AG04450 (cell line): ENCODE data around the gene ATP8B3. TPM values are rescaled to one million over a fixed set of nuclear protein-coding genes. Genes with fewer than 3 reads are reported as not detected.
A peak's percentile ranks its signal among the peaks of the same experiment; 100 is the strongest.

Source experiments
- CTCF ChIA-PET: fragments of 300-600, 350-600 bp; formaldehyde crosslinking; extraction: SDS; loops from one replicate; lab custom pipeline; 2022; ENCODE audit warnings: antibody characterized with exemption, inconsistent platforms; lab: Charles Lee
- POLR2A ChIA-PET: fragments of 350-600 bp; formaldehyde crosslinking; extraction: SDS; loops from one replicate; lab custom pipeline; 2021; ENCODE audit warnings: antibody characterized with exemption, inconsistent platforms; lab: Yijun Ruan, JAX
- DNase-seq: peaks from one replicate; pipeline ENCODE4 v3.0.0-alpha.2; 2011; ENCODE audit warnings: low read depth, low spot score
- H3K27ac ChIP-seq: one replicate; pipeline ENCODE4 v1.5.1; 2012; ENCODE audit warnings: low read depth, low read length, control low read depth
- H3K27me3 ChIP-seq: one replicate; pipeline ENCODE4 v1.6.0; 2012; ENCODE audit warnings: low read length; ENCODE audit not compliant: control insufficient read depth, insufficient read depth
- H3K4me3 ChIP-seq: 2 replicates; pipeline ENCODE4 v1.5.1; 2011; ENCODE audit warnings: mild to moderate bottlenecking, low read depth, low read length, control low read depth
- H3K9me3 ChIP-seq: 2 replicates; pipeline ENCODE4 v1.5.1; 2012; ENCODE audit warnings: low read length; ENCODE audit not compliant: control insufficient read depth, insufficient read depth
- polyA plus RNA-seq: library from polyadenylated mRNA; depleted of rRNA; stranded (reverse); fragments of >200 nt; gene quantifications from 2 replicates; pipeline ENCODE4 v1.2.3, GENCODE V29; 2011
- TF ChIP-seq, protein P1 (sequence below): IDR thresholded peaks from 2 replicates; pipeline ENCODE4 v1.5.1; 2011; ENCODE audit warnings: low read depth, low read length, control low read depth, inconsistent platforms

The ATP8B3 gene
- polyA plus RNA-seq, 1 experiment = 2.7 TPM

DNA sequence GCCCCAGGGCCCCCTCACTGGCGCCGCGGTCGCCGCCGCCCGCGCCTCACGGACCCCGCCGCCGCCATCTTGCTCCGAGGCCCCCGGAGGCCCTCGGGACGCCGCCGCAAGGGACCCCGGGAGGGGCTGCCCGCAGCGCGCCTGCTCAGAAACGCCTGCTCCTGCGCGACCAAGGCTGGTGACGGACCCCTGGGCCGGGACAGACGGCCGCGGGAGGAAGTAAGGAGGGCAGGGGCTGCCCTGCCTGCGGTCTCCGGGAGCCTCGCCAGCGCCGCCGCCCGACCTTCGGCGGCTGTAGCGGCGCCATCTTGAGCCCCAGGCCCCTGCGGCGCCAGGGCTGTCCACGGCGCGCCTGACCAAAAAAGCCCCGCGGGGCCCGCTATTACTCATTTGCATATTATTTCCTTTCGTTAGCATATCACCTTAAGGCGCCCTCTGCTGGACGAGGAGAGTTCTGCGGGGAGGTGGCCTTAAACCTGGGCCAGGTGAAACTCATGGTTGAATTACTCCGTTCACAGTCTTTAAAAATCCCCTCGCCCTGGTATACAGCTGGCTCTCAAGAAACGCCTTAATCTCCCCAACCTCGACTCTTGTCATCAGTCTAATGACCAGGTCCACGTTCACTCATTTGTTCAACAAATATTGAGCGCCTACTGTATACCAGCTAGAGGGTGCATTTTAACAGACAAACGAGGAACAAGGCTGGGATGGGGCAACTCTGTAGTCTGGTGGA lies 36.5 kb upstream of the ATP8B3 start, which contains the start of gene REXO1:
Gene REXO1 (minus strand): TSS at position 85 of the 733 bp plus-strand sequence. CDS start 125 bp downstream, outside the sequence.
- Histone ChIP-seq H3K27ac (peak within 1 kb of the TSS; percentile 91), H3K4me3 (peak within 1 kb of the TSS; percentile 96), H3K27me3 (no peaks in the 10 kb centered on the region), H3K9me3 (no peaks in the 10 kb centered on the region; the same call in 1 of the 2 replicates)
- POLR2A ChIA-PET = no interaction called here
- DNase-seq = peak; percentile 81
- CTCF ChIA-PET = interaction anchor here (0.6 to 2.1 kb wide), 7 partner anchors 9 to 743 kb away, joined by 3 to 13 read pairs (median 3); no protein-coding TSS in a partner anchor
- TF ChIP-seq, protein P1, sequence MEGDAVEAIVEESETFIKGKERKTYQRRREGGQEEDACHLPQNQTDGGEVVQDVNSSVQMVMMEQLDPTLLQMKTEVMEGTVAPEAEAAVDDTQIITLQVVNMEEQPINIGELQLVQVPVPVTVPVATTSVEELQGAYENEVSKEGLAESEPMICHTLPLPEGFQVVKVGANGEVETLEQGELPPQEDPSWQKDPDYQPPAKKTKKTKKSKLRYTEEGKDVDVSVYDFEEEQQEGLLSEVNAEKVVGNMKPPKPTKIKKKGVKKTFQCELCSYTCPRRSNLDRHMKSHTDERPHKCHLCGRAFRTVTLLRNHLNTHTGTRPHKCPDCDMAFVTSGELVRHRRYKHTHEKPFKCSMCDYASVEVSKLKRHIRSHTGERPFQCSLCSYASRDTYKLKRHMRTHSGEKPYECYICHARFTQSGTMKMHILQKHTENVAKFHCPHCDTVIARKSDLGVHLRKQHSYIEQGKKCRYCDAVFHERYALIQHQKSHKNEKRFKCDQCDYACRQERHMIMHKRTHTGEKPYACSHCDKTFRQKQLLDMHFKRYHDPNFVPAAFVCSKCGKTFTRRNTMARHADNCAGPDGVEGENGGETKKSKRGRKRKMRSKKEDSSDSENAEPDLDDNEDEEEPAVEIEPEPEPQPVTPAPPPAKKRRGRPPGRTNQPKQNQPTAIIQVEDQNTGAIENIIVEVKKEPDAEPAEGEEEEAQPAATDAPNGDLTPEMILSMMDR = peak; percentile 87

DNA sequence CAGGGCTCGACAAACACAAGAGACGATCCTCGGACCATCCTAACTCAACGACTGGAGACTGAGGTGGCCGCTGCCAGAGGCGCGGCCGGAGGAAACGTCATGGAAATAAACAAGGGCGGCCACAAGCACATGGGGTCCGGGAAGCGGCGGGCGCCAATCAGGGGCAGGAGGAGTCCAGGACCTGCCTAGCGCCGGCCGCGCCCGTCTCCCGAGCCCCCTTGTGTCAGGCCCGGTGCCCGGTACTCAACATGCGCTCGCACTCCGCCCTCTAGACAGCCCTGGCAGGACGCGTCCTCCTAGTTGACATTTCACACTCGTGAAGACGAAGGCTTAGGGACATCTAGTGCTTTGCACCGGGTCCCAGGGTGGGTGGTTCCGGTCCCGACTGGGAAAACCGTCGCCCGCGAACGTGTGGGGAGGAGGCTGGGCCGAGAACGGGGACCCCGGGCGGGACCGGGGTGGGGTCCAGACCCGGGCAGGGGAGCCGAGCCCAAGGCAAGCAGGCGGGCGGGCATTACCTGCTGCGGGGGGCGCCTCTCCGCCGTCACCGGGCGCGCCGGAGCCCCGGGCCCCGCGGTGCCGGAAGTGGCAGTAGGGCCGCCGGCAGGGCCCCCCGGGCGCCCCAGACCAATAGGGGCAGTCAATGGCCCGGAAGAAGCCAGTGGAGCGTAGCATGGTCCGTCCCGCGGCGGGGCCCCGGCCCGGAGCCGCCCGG lies 35.8 kb upstream of the ATP8B3 start:
- Histone ChIP-seq H3K9me3 (no peaks in the 10 kb centered on the region; the same call in 1 of the 2 replicates), H3K27me3 (no peaks in the 10 kb centered on the region), H3K4me3 (peak overlapping the region; percentile 96), H3K27ac (peak overlapping the region; percentile 75)
- no peak for DNase-seq
- POLR2A ChIA-PET = no interaction called here
- CTCF ChIA-PET = interaction anchor here (1.3 to 2.0 kb wide), 2 partner anchors 10 to 22 kb away, joined by 12 to 17 read pairs; no protein-coding TSS in a partner anchor
- TF ChIP-seq, protein P1 = no peak

DNA sequence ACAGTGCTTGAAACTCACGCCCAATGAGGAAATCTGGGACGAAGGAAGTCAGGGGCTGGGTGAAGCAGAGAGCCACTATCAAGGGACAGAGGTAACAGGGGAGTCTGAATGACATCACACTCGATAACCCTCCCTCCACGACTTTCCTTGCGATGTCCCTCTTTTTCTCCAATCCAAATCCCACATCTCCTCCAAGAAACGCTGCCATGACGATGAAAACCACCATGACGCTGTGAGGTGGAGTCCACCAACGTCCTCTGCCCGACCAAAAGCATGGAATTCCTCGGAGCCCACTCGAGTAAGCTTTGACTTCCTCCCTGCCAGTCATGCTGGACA lies 35.2 kb upstream of the ATP8B3 start:
- H3K9me3 ChIP-seq = no peaks in the 10 kb centered on the region; the same call in 1 of the 2 replicates
- no peak for DNase-seq
- CTCF ChIA-PET = interaction anchor here (1.3 to 2.0 kb wide), 3 partner anchors 7 to 21 kb away, joined by 4 to 17 read pairs (median 12); no protein-coding TSS in a partner anchor
- H3K4me3 ChIP-seq = peak overlapping the region; percentile 96
- H3K27ac ChIP-seq = peak overlapping the region; percentile 75
- POLR2A ChIA-PET = no interaction called here
- H3K27me3 ChIP-seq = no peaks in the 10 kb centered on the region
- TF ChIP-seq, protein P1 = no peak

DNA sequence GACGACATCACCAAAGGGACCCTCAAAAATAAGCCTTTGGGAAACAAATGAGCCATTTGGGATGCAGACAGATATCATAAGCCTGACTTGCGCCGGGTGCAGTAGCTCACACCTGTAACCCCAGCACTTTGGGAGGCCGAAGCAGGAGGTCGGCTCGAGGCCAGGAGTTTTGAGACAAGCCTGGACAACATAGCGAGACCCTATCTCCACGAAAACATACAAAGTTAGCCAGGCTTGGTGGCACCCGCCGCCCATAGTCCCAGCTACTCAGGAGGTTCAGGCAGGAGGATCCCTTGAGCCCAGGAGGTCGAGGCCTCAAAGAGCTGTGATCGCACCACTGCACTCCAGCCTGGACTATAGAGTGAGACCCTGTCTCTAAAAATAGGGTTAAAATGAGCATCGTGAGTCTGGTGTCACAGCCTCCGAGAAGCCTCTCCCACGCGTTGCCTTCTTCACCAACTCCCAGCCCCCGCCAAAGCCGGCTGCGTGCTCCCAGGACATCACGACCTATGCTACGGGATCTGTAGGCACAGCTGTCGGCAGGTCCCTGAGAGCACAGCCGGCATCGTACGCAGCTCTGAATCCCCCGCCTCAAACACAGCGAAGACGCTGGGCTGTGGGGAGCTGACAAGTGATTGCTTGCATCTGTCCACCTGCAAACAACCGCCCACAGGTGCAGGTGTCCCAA lies 34.6 kb upstream of the ATP8B3 start:
- Histone ChIP-seq H3K27ac (no peak overlapping the region), H3K27me3 (no peaks in the 10 kb centered on the region), H3K9me3 (no peaks in the 10 kb centered on the region; the same call in 1 of the 2 replicates), H3K4me3 (peak overlapping the region; percentile 96)
- ChIA-PET CTCF (interaction anchor here (1.3 to 2.0 kb wide), 3 partner anchors 8 to 20 kb away, joined by 4 to 17 read pairs (median 12); no protein-coding TSS in a partner anchor), POLR2A (no interaction called here)
- DNase-seq = no peak
- TF ChIP-seq, protein P1 = no peak
